IMR-90 (cell line): ENCODE results near the gene KRTAP10-9. TPM values are rescaled to one million over a fixed set of nuclear protein-coding genes. Genes with fewer than 3 reads are reported as not detected.

Experiments
- ATAC-seq: fragments of 200-7000 bp; cut with Tn5 transposase; 2 replicates; pipeline ENCODE4 v1.9.1; 2020; ENCODE audit warnings: low read depth, mild to moderate bottlenecking, moderate library complexity
- BruUV-seq: library from RNA; stranded (reverse); fragments of 400-500 nt; replicated peaks from 2 replicates; lab custom pipeline; 2021; lab: Mats Ljungman, UMichigan
- CTCF ChIA-PET: fragments of 300-600 bp; formaldehyde crosslinking; extraction: SDS; loops from one replicate; lab custom pipeline; 2021; ENCODE audit warnings: antibody characterized with exemption; lab: Yijun Ruan, JAX
- POLR2A ChIA-PET: fragments of 300-600 bp; sonication (Branson Sonifier 250); formaldehyde crosslinking; loops from one replicate; lab custom pipeline; 2022; ENCODE audit warnings: antibody characterized with exemption; ENCODE audit not compliant: unreplicated experiment; lab: Charles Lee
- DNase-seq: peaks from one replicate; pipeline ENCODE4 v3.0.0; 2013
- H2AFZ ChIP-seq: replicated peaks from 2 replicates; pipeline ENCODE3; 2013; ENCODE audit warnings: low read length, mild to moderate bottlenecking; ENCODE audit not compliant: poor library complexity
- H2AK5ac ChIP-seq: 2 replicates; pipeline ENCODE4 v1.6.1; 2013; ENCODE audit warnings: low read depth, low read length, inconsistent platforms
- H2AK9ac ChIP-seq: replicated peaks from 2 replicates; pipeline ENCODE3; 2013; ENCODE audit warnings: mild to moderate bottlenecking, low read depth, low read length, moderate library complexity; ENCODE audit not compliant: poor library complexity
- H2BK120ac ChIP-seq: 2 replicates; pipeline ENCODE4 v1.6.1; 2013; ENCODE audit warnings: low read depth, low read length, inconsistent platforms
- H2BK15ac ChIP-seq: 3 replicates; pipeline ENCODE4 v1.6.1; 2013; ENCODE audit warnings: low read depth, low read length, inconsistent platforms
- H2BK20ac ChIP-seq: 2 replicates; pipeline ENCODE4 v1.6.1; 2013; ENCODE audit warnings: low read depth, mild to moderate bottlenecking, inconsistent platforms, low read length, moderate library complexity
- H2BK5ac ChIP-seq: 2 replicates; pipeline ENCODE4 v1.6.1; 2013; ENCODE audit warnings: mild to moderate bottlenecking, low read depth, low read length, inconsistent platforms; ENCODE audit not compliant: poor library complexity, severe bottlenecking
- H3K14ac ChIP-seq: replicated peaks from 2 replicates; pipeline ENCODE4 v1.6.1; 2013; ENCODE audit warnings: low read depth, low read length, inconsistent platforms
- H3K18ac ChIP-seq: 2 replicates; pipeline ENCODE4 v1.6.1; 2013; ENCODE audit warnings: low read depth, low read length, control low read depth
- H3K23ac ChIP-seq: 2 replicates; pipeline ENCODE4 v1.6.1; 2013; ENCODE audit warnings: low read depth, low read length, inconsistent platforms
- H3K27ac ChIP-seq: 2 replicates; pipeline ENCODE4 v1.5.1; 2013; ENCODE audit warnings: mild to moderate bottlenecking, control low read depth, low read length; ENCODE audit not compliant: insufficient read depth
- H3K27me3 ChIP-seq: 2 replicates; pipeline ENCODE4 v1.6.1; 2013; ENCODE audit warnings: low read length; ENCODE audit not compliant: control insufficient read depth, insufficient read depth
- H3K36me3 ChIP-seq: 2 replicates; pipeline ENCODE4 v1.6.1; 2013; ENCODE audit warnings: low read length, mixed read lengths; ENCODE audit not compliant: control insufficient read depth, insufficient read depth
- H3K4ac ChIP-seq: 2 replicates; pipeline ENCODE4 v1.6.1; 2013; ENCODE audit warnings: low read depth, low read length, inconsistent platforms
- H3K4me1 ChIP-seq: 2 replicates; pipeline ENCODE4 v1.6.1; 2013; ENCODE audit warnings: low read length, mixed read lengths; ENCODE audit not compliant: control insufficient read depth, insufficient read depth
- H3K4me2 ChIP-seq: 2 replicates; pipeline ENCODE4 v1.6.1; 2013; ENCODE audit warnings: low read depth, mild to moderate bottlenecking, control low read depth, low read length, moderate library complexity
- H3K4me3 ChIP-seq: 2 replicates; pipeline ENCODE4 v1.5.1; 2013; ENCODE audit warnings: low read depth, mild to moderate bottlenecking, control low read depth, low read length, moderate library complexity; ENCODE audit not compliant: insufficient read depth
- H3K56ac ChIP-seq: 2 replicates; pipeline ENCODE4 v1.6.1; 2013; ENCODE audit warnings: low read length, inconsistent platforms; ENCODE audit not compliant: insufficient read depth; ENCODE audit errors: extremely low read depth
- H3K79me1 ChIP-seq, 2 experiments: 2 replicates each; pipeline ENCODE4 v1.6.1; 2013; ENCODE audit warnings: low read length in 2 of 2, inconsistent platforms in 1 of 2, low read depth in 1 of 2
- H3K9ac ChIP-seq: 2 replicates; pipeline ENCODE4 v1.6.1; 2013; ENCODE audit warnings: low read depth, low read length, control low read depth
- H3K9me1 ChIP-seq: 2 replicates; pipeline ENCODE4 v1.6.1; 2013; ENCODE audit warnings: low read length, inconsistent platforms; ENCODE audit not compliant: insufficient read depth
- H3K9me3 ChIP-seq: 2 replicates; pipeline ENCODE4 v1.6.1; 2013; ENCODE audit warnings: low read length; ENCODE audit not compliant: control insufficient read depth, insufficient read depth
- H4K20me1 ChIP-seq: 2 replicates; pipeline ENCODE4 v1.6.1; 2013; ENCODE audit warnings: low read length, inconsistent platforms; ENCODE audit not compliant: insufficient read depth
- H4K5ac ChIP-seq: 2 replicates; pipeline ENCODE4 v1.6.1; 2013; ENCODE audit warnings: mild to moderate bottlenecking, low read depth, low read length, control low read depth
- H4K8ac ChIP-seq, 2 experiments: 2 replicates each; pipeline ENCODE4 v1.6.1; 2013; ENCODE audit warnings: low read depth in 2 of 2, low read length in 2 of 2, control low read depth in 1 of 2, inconsistent platforms in 1 of 2
- H4K91ac ChIP-seq: 2 replicates; pipeline ENCODE4 v1.6.1; 2013; ENCODE audit warnings: low read depth, low read length, inconsistent platforms; ENCODE audit not compliant: insufficient read depth
- BHLHE40 ChIP-seq: fragments of 150-350 bp; IDR thresholded peaks from 2 replicates; pipeline ENCODE4 v1.6.1; 2016; ENCODE audit warnings: mild to moderate bottlenecking, low read depth, low read length
- CEBPB ChIP-seq: IDR thresholded peaks from 2 replicates; pipeline ENCODE4 v1.6.1; 2012; ENCODE audit warnings: low read depth, low read length, improper control_type of control experiment
- CHD1 ChIP-seq: IDR thresholded peaks from 2 replicates; pipeline ENCODE4 v1.6.1; 2012; ENCODE audit warnings: low read depth, low read length, improper control_type of control experiment
- CTCF ChIP-seq: conservative IDR thresholded peaks from 2 replicates; pipeline ENCODE4 v1.5.1; 2012; ENCODE audit warnings: mild to moderate bottlenecking, low read depth, low read length, improper control_type of control experiment
- FOS ChIP-seq: fragments of 150-350 bp; IDR thresholded peaks from 2 replicates; pipeline ENCODE4 v1.6.1; 2016; ENCODE audit warnings: low read depth, low read length
- MAFK ChIP-seq: IDR thresholded peaks from 2 replicates; pipeline ENCODE4 v1.6.1; 2012; ENCODE audit warnings: low read depth, low read length, improper control_type of control experiment
- MAZ ChIP-seq: IDR thresholded peaks from 2 replicates; pipeline ENCODE4 v1.6.1; 2012; ENCODE audit warnings: low read depth, mild to moderate bottlenecking, low read length, improper control_type of control experiment, moderate library complexity, borderline replicate concordance
- MXI1 ChIP-seq: IDR thresholded peaks from 2 replicates; pipeline ENCODE4 v1.6.1; 2012; ENCODE audit warnings: low read depth, mild to moderate bottlenecking, low read length, moderate library complexity, borderline replicate concordance
- NFE2L2 ChIP-seq: fragments of 150-350 bp; IDR thresholded peaks from 2 replicates; pipeline ENCODE4 v1.6.1; 2016; ENCODE audit warnings: low read depth, mild to moderate bottlenecking, low read length
- POLR2A ChIP-seq: IDR thresholded peaks from 2 replicates; pipeline ENCODE4 v1.6.1; 2012; ENCODE audit warnings: mild to moderate bottlenecking, low read depth, low read length
- RAD21 ChIP-seq: IDR thresholded peaks from 2 replicates; pipeline ENCODE4 v1.6.1; 2012; ENCODE audit warnings: low read length, improper control_type of control experiment
- RCOR1 ChIP-seq: IDR thresholded peaks from 2 replicates; pipeline ENCODE4 v1.6.1; 2012; ENCODE audit warnings: mild to moderate bottlenecking, low read length, improper control_type of control experiment; ENCODE audit not compliant: insufficient replicate concordance
- RFX5 ChIP-seq: IDR thresholded peaks from 2 replicates; pipeline ENCODE4 v1.8.0; 2012; ENCODE audit warnings: low read depth, mild to moderate bottlenecking, low read length, moderate library complexity
- SMC3 ChIP-seq: fragments of 150-350 bp; IDR thresholded peaks from 2 replicates; pipeline ENCODE4 v1.6.1; 2016; ENCODE audit warnings: low read depth, mild to moderate bottlenecking, antibody characterized with exemption, low read length, moderate library complexity
- WGBS, 2 experiments: methylation state at CpG; one replicate each; pipeline versions ENCODE4 v1.1.5 to v1.1.7; 2013; ENCODE audit warnings: missing lambda C conversion rate in 2 of 2; ENCODE audit not compliant: insufficient read length in 1 of 2; ENCODE audit errors: extremely low coverage in 2 of 2; 5-methylcytosine and 5-hydroxymethylcytosine counted together
- dilution Hi-C: fragments of 300-500 bp; cut with HindIII; formaldehyde crosslinking; loops from one replicate; pipeline ENCODE4 v1.14.3; 2018; ENCODE audit warnings: low sequenced_read_pairs; ENCODE audit not compliant: unreplicated experiment
- in situ Hi-C: fragments of 300-500 bp; cut with MboI; formaldehyde crosslinking; loops from 3 replicates; pipeline ENCODE4 v1.14.3; 2019; ENCODE audit warnings: low sequenced_read_pairs, inconsistent platforms, mixed read lengths
- intact Hi-C: fragments of 100-400 bp; cut with micrococcal nuclease; formaldehyde crosslinking; loops from 2 replicates; pipeline ENCODE4 v1.10.0; 2022
- polyA plus RNA-seq, 3 experiments: library from polyadenylated mRNA; depleted of rRNA; stranded (reverse); fragments of >200 nt; gene quantifications; 2 replicates each; pipeline ENCODE4 v1.2.3, GENCODE V29; 2012; ENCODE audit warnings: low replicate concordance in 1 of 3
- total RNA-seq: library from RNA; depleted of rRNA; stranded (reverse); fragments of >200 nt; gene quantifications from 2 replicates; pipeline ENCODE4 v1.2.3, GENCODE V29; 2012
- TF ChIP-seq, protein P1 (sequence below): fragments of 150-350 bp; IDR thresholded peaks from 2 replicates; pipeline ENCODE4 v1.6.1; 2017; ENCODE audit warnings: mild to moderate bottlenecking, antibody characterized with exemption, low read length, low read depth
- TF ChIP-seq, protein P2 (sequence below): fragments of 150-350 bp; IDR thresholded peaks from 2 replicates; pipeline ENCODE4 v1.6.1; 2016; ENCODE audit warnings: low read depth, mild to moderate bottlenecking, low read length, moderate library complexity, borderline replicate concordance

The KRTAP10-9 gene
- total and polyA plus RNA-seq, 2 of the 4 experiments (the other 2 are of a cell fraction), result not detected

GRCh38 chr21:44640761-44641160 is 13.9 kb downstream of the KRTAP10-9 start:
- Histone ChIP-seq H2BK15ac (no peak overlapping the region), H2AFZ (no peak overlapping the region), H3K9ac (no peak overlapping the region), H3K36me3 (no peaks in the 10 kb centered on the region), H3K4ac (no peak overlapping the region), H4K5ac (no peak overlapping the region), H2BK20ac (no peak overlapping the region), H2BK120ac (no peak overlapping the region), H3K9me1 (no peaks in the 10 kb centered on the region), H3K4me3 (no peak overlapping the region), H3K27ac (no peak overlapping the region), H3K4me1 (no peaks in the 10 kb centered on the region), H3K18ac (no peak overlapping the region), H2AK5ac (no peak overlapping the region), H2AK9ac (no peak overlapping the region), H3K27me3 (no peaks in the 10 kb centered on the region; the same call in 1 of the 2 replicates), H4K8ac (no peak overlapping the region), H3K56ac (no peak overlapping the region), H3K23ac (no peak overlapping the region), H3K14ac (no peak overlapping the region), H4K20me1 (no peaks in the 10 kb centered on the region), H2BK5ac (no peak overlapping the region), H3K9me3 (peaks cover 10% of the 10 kb centered on the region), H4K91ac (no peak overlapping the region), H3K4me2 (no peak overlapping the region), H3K79me1 (no peaks in the 10 kb centered on the region)
- 83% methylated on average over 2 of the region's 5 CpGs; no CpG with 5 or more reads in 1 of the 2 experiments for WGBS, 2 experiments
- dilution Hi-C loops (no loop called here), intact Hi-C loops (no loop called here), in situ Hi-C loops (no loop called here)
- ChIA-PET POLR2A (no interaction called here), CTCF (no interaction called here)
- TF ChIP-seq MAZ (no peak), BHLHE40 (no peak), MXI1 (no peak), CHD1 (no peak), RFX5 (no peak), FOS (no peak), CTCF (no peak), RCOR1 (no peak), SMC3 (no peak), RAD21 (no peak), CEBPB (no peak), MAFK (no peak), POLR2A (no peak), NFE2L2 (no peak)
- TF ChIP-seq, protein P1, sequence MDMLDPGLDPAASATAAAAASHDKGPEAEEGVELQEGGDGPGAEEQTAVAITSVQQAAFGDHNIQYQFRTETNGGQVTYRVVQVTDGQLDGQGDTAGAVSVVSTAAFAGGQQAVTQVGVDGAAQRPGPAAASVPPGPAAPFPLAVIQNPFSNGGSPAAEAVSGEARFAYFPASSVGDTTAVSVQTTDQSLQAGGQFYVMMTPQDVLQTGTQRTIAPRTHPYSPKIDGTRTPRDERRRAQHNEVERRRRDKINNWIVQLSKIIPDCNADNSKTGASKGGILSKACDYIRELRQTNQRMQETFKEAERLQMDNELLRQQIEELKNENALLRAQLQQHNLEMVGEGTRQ, result no peak
- TF ChIP-seq, protein P2, sequence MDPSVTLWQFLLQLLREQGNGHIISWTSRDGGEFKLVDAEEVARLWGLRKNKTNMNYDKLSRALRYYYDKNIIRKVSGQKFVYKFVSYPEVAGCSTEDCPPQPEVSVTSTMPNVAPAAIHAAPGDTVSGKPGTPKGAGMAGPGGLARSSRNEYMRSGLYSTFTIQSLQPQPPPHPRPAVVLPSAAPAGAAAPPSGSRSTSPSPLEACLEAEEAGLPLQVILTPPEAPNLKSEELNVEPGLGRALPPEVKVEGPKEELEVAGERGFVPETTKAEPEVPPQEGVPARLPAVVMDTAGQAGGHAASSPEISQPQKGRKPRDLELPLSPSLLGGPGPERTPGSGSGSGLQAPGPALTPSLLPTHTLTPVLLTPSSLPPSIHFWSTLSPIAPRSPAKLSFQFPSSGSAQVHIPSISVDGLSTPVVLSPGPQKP, result no peak
- BruUV-seq, result no TSS peak
- DNase-seq (no peak), ATAC-seq (no peak)
